ENCODE results near the gene PIEZO2.
"Not testable (repeated sequence)": the region's sequence is repeated elsewhere in the genome, so short reads cannot be mapped to it uniquely, and the experiment has no call there.

The PIEZO2 gene

DNA sequence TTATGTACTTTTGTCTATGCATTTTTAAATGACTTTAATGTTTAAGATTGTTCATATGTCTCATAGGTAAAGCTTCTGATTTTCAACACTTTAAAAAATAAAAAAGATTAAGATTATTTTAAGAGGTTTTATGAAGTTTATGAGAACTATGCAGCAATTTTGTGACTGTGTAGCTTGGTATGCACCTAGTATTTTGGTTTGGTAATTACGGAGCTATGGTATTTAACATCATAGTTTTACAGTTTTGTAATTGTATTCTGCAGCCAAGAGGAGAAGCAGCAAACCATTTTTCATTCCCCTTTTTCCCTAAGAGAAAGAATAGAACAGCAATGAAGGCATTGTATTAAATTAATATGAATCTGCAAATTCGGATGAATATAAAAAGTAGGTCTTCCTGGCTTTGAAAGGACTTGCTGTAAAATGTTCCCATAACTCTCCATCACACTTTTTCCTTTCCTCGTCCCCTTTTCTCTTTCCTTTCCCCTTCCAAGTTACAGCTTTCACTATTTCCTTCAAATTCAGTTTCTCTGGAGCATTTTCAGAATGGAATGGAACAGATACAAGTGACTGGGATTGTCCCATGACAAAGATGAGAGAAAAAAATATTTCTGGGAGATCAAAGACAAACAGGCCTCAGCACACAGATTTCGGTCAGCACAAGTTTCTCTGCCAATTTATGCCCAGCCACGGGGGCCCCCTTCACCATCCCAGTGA lies 26.1 kb upstream of the PIEZO2 start:
- POLR2A ChIA-PET (ENCODE audit: low non-redundant PET): no interaction called here
- TF ChIP-seq, protein P1, sequence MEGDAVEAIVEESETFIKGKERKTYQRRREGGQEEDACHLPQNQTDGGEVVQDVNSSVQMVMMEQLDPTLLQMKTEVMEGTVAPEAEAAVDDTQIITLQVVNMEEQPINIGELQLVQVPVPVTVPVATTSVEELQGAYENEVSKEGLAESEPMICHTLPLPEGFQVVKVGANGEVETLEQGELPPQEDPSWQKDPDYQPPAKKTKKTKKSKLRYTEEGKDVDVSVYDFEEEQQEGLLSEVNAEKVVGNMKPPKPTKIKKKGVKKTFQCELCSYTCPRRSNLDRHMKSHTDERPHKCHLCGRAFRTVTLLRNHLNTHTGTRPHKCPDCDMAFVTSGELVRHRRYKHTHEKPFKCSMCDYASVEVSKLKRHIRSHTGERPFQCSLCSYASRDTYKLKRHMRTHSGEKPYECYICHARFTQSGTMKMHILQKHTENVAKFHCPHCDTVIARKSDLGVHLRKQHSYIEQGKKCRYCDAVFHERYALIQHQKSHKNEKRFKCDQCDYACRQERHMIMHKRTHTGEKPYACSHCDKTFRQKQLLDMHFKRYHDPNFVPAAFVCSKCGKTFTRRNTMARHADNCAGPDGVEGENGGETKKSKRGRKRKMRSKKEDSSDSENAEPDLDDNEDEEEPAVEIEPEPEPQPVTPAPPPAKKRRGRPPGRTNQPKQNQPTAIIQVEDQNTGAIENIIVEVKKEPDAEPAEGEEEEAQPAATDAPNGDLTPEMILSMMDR (conservative IDR thresholded peaks at IDR 0.05; ENCODE audit: low read depth): no peak
- H3K27ac ChIP-seq: no peak overlapping the region

DNA sequence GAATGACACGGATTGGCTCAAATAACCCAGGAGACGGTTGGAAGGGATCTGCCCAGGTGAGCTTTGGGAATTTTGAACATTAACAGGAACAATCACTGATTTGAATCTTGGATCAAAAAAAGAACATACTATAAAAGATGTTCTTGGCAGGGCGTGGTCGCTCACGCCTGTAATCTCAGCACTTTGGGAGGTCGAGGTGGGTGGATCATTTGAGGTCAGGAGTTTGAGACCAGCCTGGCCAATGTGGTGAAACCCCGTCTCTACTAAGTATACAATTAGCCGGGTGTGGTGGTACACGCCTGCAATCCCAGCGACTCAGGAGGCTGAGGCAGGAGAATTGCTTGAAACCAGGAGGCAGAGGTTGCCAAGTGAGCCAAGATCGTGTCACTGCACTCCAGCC lies 24.8 kb upstream of the PIEZO2 start:
- POLR2A ChIA-PET (ENCODE audit: low non-redundant PET); H3K27ac ChIP-seq; DNase-seq (ENCODE audit: low spot score): not testable (repeated sequence)
- CTCF ChIA-PET: interaction anchor here (0.6 kb wide), 3 partner anchors 11 to 337 kb away, joined by 3 to 4 read pairs (median 3); no protein-coding TSS in a partner anchor

More for the DNA sequence above, 26.1 kb upstream of the PIEZO2 start:
- CTCF ChIA-PET: interaction anchor here (0.6 kb wide), 1 partner anchor 60 kb away, joined by 3 read pairs; no protein-coding TSS in a partner anchor
- DNase-seq (ENCODE audit: low spot score): no peak

DNA sequence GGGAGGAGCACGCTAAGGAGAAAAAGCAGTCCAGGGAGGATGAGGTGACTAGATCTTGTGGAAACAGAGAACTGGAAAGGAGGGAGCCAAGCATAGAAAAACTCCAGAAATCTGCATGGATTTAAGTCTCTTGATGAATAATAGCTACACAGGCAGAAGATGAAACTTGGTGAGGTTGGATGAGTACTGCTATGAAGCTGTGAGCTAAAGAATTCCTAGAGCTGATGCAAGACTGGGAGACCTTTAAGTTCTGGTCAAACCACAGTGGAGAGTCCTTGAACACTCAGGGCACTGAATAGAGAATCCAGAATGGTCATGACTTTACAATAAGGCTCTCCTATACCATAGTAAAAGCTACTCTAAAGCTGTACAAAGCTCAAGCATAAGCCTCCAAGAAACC lies 18.4 kb upstream of the PIEZO2 start:
- no peak overlapping the region for H3K27ac ChIP-seq
- ChIA-PET POLR2A (ENCODE audit: low non-redundant PET) (no interaction called here), CTCF (interaction anchor here (0.6 kb wide), 1 partner anchor 14 kb away, joined by 4 read pairs; no protein-coding TSS in a partner anchor)
- DNase-seq (ENCODE audit: low spot score): no peak
- TF ChIP-seq, protein P1 (conservative IDR thresholded peaks at IDR 0.05; ENCODE audit: low read depth): no peak

DNA sequence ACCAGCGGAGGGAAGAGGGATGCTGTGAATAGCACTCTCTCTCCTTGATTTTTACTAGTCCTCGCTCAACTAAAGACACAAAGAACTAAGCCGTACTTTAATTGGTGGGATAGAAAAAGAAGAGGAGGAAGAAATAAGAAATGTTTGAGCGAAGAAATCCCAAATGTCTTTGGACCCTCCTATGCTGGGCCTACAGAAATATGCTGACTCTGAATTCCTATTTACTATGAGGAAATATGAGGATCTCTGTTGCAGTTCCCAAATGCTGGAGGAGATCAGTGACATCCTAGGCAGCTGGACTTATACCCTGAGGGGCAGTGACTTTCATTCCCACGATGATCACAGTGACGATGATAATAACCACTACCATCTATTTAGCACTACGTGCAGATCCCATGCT lies 16.6 kb upstream of the PIEZO2 start:
- no peak for DNase-seq (ENCODE audit: low spot score)
- no peak overlapping the region for H3K27ac ChIP-seq
- TF ChIP-seq, protein P1 (conservative IDR thresholded peaks at IDR 0.05; ENCODE audit: low read depth): no peak
- ChIA-PET POLR2A (ENCODE audit: low non-redundant PET) (no interaction called here), CTCF (interaction anchor here (1.5 kb wide), 1 partner anchor 12 kb away, joined by 3 read pairs; no protein-coding TSS in a partner anchor)

DNA sequence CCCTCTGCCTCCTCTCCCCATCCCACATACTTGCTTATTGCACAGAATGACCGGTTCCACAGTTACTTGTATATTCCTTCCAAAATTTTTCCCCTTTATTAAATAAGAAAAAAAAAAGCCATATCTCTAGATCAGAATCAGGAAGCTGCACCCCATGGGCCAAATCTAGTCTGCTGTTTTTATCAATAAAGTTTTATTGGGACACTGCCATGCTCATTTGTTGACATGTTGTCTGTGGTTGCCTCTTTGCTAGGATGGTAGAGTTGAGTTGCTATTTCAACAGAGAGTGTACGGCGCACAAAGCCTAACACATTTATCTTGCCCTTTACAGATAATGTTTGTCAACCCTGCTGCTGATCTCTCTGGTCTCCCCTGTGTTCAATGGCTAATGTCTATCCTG lies 15.8 kb upstream of the PIEZO2 start:
- CTCF ChIA-PET: interaction anchor here (1.5 kb wide), 1 partner anchor 11 kb away, joined by 3 read pairs; no protein-coding TSS in a partner anchor
- POLR2A ChIA-PET (ENCODE audit: low non-redundant PET): interaction anchor here (0.6 kb wide), 1 partner anchor 1507 kb away, joined by 5 read pairs; no protein-coding TSS in a partner anchor
- TF ChIP-seq, protein P1 (conservative IDR thresholded peaks at IDR 0.05; ENCODE audit: low read depth): no peak
- no peak for DNase-seq (ENCODE audit: low spot score)
- no peak overlapping the region for H3K27ac ChIP-seq

DNA sequence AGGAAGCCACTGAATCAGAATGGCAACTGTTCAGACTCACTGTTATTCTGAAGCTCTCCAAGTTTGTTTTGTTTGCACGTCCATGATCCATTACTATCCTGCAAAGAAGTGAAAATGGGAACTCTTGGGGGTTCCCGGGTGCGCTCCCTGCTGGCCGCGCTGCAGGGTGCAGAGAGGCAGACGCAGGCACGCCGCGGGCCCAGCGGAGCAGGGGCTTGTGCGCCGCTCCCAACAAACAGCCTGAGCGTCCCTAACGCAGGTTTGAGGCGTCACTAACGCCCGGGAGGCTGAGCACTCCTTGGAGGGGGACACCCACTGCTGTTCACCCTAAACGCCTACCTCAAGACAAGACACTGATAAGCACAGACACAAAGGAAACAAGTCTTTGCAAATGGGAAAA lies 14.3 kb upstream of the PIEZO2 start:
- H3K27ac ChIP-seq: no peak overlapping the region
- ChIA-PET CTCF (no interaction called here), POLR2A (ENCODE audit: low non-redundant PET) (no interaction called here)
- TF ChIP-seq, protein P1 (conservative IDR thresholded peaks at IDR 0.05; ENCODE audit: low read depth): no peak
- DNase-seq (ENCODE audit: low spot score): no peak

DNA sequence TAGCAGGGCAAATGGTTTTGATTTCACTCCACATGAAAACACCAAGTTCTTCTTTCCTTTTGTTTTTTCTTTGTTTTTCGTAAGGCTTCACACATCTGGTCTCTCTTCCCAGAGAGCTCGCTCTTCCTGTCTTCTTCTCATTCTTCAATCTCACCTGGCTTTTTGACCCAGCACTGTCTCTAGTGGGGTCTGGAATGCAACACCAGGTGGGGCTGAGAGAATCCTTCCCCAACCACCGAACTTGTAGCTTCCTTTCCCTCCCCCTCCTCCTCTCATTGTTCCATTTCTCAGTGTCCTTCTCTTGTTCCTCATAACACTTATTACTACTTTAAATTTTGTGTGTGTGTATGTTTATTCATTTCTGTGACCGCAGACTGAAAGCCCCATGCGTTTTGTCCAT lies 13.5 kb upstream of the PIEZO2 start:
- DNase-seq (ENCODE audit: low spot score): no peak
- TF ChIP-seq, protein P1 (conservative IDR thresholded peaks at IDR 0.05; ENCODE audit: low read depth): no peak
- no peak overlapping the region for H3K27ac ChIP-seq
- ChIA-PET CTCF (interaction anchor here (0.6 to 0.7 kb wide), 2 partner anchors 21 kb away, joined by 3 to 4 read pairs; no protein-coding TSS in a partner anchor), POLR2A (ENCODE audit: low non-redundant PET) (no interaction called here)
